Liver (tissue), 9 donors: ENCODE data around the gene FASTKD2. TPM values are rescaled to one million over a fixed set of nuclear protein-coding genes. Genes with fewer than 3 reads are reported as not detected.

ENCODE experiments used
- DNase-seq: peaks from one replicate; pipeline ENCODE4 v3.0.0-alpha.2; 2017; ENCODE audit warnings: low spot score
- H3K27ac ChIP-seq, 2 donors: one replicate each; pipeline ENCODE4 v1.7.0; 2013; ENCODE audit warnings: inconsistent platforms in 2 of 2, low read length in 2 of 2, control low read depth in 1 of 2, low read depth in 1 of 2, mild to moderate bottlenecking in 1 of 2
- H3K27me3 ChIP-seq, 4 donors: one replicate each; pipeline versions ENCODE4 v1.6.1 to v1.7.0; 2013; ENCODE audit warnings: low read length in 3 of 4, inconsistent platforms in 1 of 4, mild to moderate bottlenecking in 1 of 4, moderate library complexity in 1 of 4; ENCODE audit not compliant: control insufficient read depth in 4 of 4, insufficient read depth in 4 of 4
- H3K36me3 ChIP-seq, 4 donors: one replicate each; pipeline versions ENCODE4 v1.6.1 to v1.7.0; 2013; ENCODE audit warnings: low read length in 3 of 4, mild to moderate bottlenecking in 3 of 4, low read depth in 1 of 4, moderate library complexity in 1 of 4; ENCODE audit not compliant: control insufficient read depth in 4 of 4, insufficient read depth in 3 of 4
- H3K4me1 ChIP-seq, 4 donors: one replicate each; pipeline versions ENCODE4 v1.6.1 to v1.7.0; 2013; ENCODE audit warnings: low read length in 3 of 4, mild to moderate bottlenecking in 3 of 4, moderate library complexity in 1 of 4; ENCODE audit not compliant: control insufficient read depth in 4 of 4, insufficient read depth in 4 of 4
- H3K4me3 ChIP-seq, 3 donors: one replicate each; pipeline versions ENCODE4 v1.6.1 to v1.7.0; 2013; ENCODE audit warnings: low read length in 3 of 3, control low read depth in 1 of 3, low read depth in 1 of 3, mild to moderate bottlenecking in 1 of 3
- H3K9ac ChIP-seq, 2 donors: one replicate each; pipeline ENCODE4 v1.7.0; 2013; ENCODE audit warnings: low read length in 2 of 2, mild to moderate bottlenecking in 2 of 2, moderate library complexity in 2 of 2, control low read depth in 1 of 2, low read depth in 1 of 2
- H3K9me3 ChIP-seq, 4 donors: one replicate each; pipeline versions ENCODE4 v1.6.1 to v1.7.0; 2013; ENCODE audit warnings: low read length in 3 of 4; ENCODE audit not compliant: control insufficient read depth in 4 of 4
- CTCF ChIP-seq: fragments of 150-350 bp; IDR thresholded peaks from 2 replicates; pipeline ENCODE4 v1.5.1; 2017; ENCODE audit warnings: improper control_type of control experiment, low read depth, low read length; ENCODE audit not compliant: missing input control
- EGR1 ChIP-seq, 2 donors: IDR thresholded peaks; 2 replicates each; pipeline ENCODE4 v1.6.1; 2016 to 2018; ENCODE audit warnings: antibody characterized with exemption in 2 of 2, low read depth in 2 of 2
- FOXA1 ChIP-seq: IDR thresholded peaks from 2 replicates; pipeline ENCODE4 v1.6.1; 2016; ENCODE audit warnings: antibody characterized with exemption
- FOXA2 ChIP-seq: IDR thresholded peaks from 2 replicates; pipeline ENCODE4 v1.6.1; 2016; ENCODE audit warnings: antibody characterized with exemption
- GABPA ChIP-seq, 2 donors: IDR thresholded peaks in 1 of 2; conservative IDR thresholded peaks in 1 of 2; 2 replicates each; pipeline ENCODE4 v1.6.1; 2016; ENCODE audit warnings: antibody characterized with exemption in 2 of 2, mild to moderate bottlenecking in 1 of 2, moderate library complexity in 1 of 2
- HNF4A ChIP-seq, 2 donors: conservative IDR thresholded peaks; 2 replicates each; pipeline ENCODE4 v1.6.1; 2016; ENCODE audit warnings: antibody characterized with exemption in 2 of 2, mild to moderate bottlenecking in 2 of 2
- HNF4G ChIP-seq: IDR thresholded peaks from 2 replicates; pipeline ENCODE4 v1.6.1; 2016; ENCODE audit warnings: antibody characterized with exemption
- JUND ChIP-seq, 2 donors: IDR thresholded peaks; 2 replicates each; pipeline ENCODE4 v1.6.1; 2016; ENCODE audit warnings: antibody characterized with exemption in 2 of 2
- MAX ChIP-seq: IDR thresholded peaks from 2 replicates; pipeline ENCODE4 v1.6.1; 2016; ENCODE audit warnings: antibody characterized with exemption
- NR2F2 ChIP-seq: IDR thresholded peaks from 2 replicates; pipeline ENCODE4 v1.6.1; 2016; ENCODE audit warnings: antibody characterized with exemption
- RAD21 ChIP-seq, 2 donors: IDR thresholded peaks; 2 replicates each; pipeline ENCODE4 v1.6.1; 2016; ENCODE audit warnings: antibody characterized with exemption in 2 of 2, mild to moderate bottlenecking in 2 of 2
- REST ChIP-seq: IDR thresholded peaks from 2 replicates; pipeline ENCODE4 v1.6.1; 2016; ENCODE audit warnings: antibody characterized with exemption, mild to moderate bottlenecking
- RXRA ChIP-seq, 2 donors: IDR thresholded peaks; 2 replicates each; pipeline ENCODE4 v1.6.1; 2017 to 2018; ENCODE audit warnings: antibody characterized with exemption in 2 of 2, mild to moderate bottlenecking in 1 of 2
- SP1 ChIP-seq: IDR thresholded peaks from 2 replicates; pipeline ENCODE4 v1.6.1; 2018; ENCODE audit warnings: antibody characterized with exemption, mild to moderate bottlenecking
- YY1 ChIP-seq: IDR thresholded peaks from 2 replicates; pipeline ENCODE4 v1.6.1; 2016; ENCODE audit warnings: antibody characterized with exemption, mild to moderate bottlenecking
- ZBTB33 ChIP-seq: IDR thresholded peaks from 2 replicates; pipeline ENCODE4 v1.6.1; 2016; ENCODE audit warnings: antibody characterized with exemption
- WGBS: extraction: QIAGEN DNeasy Blood & Tissue Kit; methylation state at CpG from one replicate; pipeline ENCODE4 v1.1.7; 2013; 5-methylcytosine and 5-hydroxymethylcytosine counted together
- polyA plus RNA-seq, 2 donors: library from polyadenylated mRNA; stranded (reverse) in 1 of 2; unstranded in 1 of 2; fragments of 200-250 nt in 1 of 2; fragments of >200 nt in 1 of 2; fragmentation: Nextera tagmentation in 1 of 2; extraction: Ambion mirVana in 1 of 2; gene quantifications; one replicate each; pipeline versions ENCODE4 v1.2.1 to v1.2.3, GENCODE V29; 2013 to 2015
- total RNA-seq, 2 donors: library from RNA; depleted of rRNA; stranded (reverse); fragments of >200 nt; gene quantifications; one replicate each; pipeline ENCODE4 v1.2.3, GENCODE V29; 2014
- donor health status: healthy.
- donor health status: healthy.
- donor health status: healthy.
- donor health status: healthy.
- donor health status: healthy.

FASTKD2 gene
- total and polyA plus RNA-seq, 4 donors = 12.5 to 36.3 (median 15.0) TPM

GRCh38 chr2:206797376-206797775 lies 32.0 kb downstream of the FASTKD2 start:
- Histone ChIP-seq H3K9ac (no peak overlapping the region), H3K27me3 (no peaks in the 10 kb centered on the region), H3K4me3 (no peak overlapping the region), H3K4me1 (peaks cover 0 to 2% (median under 1%) of the 10 kb centered on the region in 4 donors), H3K27ac (no peak overlapping the region), H3K36me3 (peaks cover 5 to 10% (median 8%) of the 10 kb centered on the region in 4 donors), H3K9me3 (no peaks in the 10 kb centered on the region)
- TF ChIP-seq REST (no peak), HNF4G (no peak), RXRA (IDR thresholded peaks at IDR 0.05) (no peak), HNF4A (conservative IDR thresholded peaks at IDR 0.05) (no peak), JUND (IDR thresholded peaks at IDR 0.05) (no peak), GABPA (IDR thresholded peaks at IDR 0.05 in 1 of 2, conservative IDR thresholded peaks at IDR 0.05 in 1 of 2) (no peak), ZBTB33 (no peak), SP1 (no peak), FOXA1 (no peak), RAD21 (IDR thresholded peaks at IDR 0.05) (no peak), EGR1 (IDR thresholded peaks at IDR 0.05; ENCODE audit: low read depth in 2 of 2) (no peak), NR2F2 (no peak), YY1 (no peak), CTCF (no peak)
- no peak for DNase-seq
- 70% methylated on average over 4 of the region's 4 CpGs for WGBS

- H3K9me3 ChIP-seq = no peaks in the 10 kb centered on the region
- no peak overlapping the region for H3K27ac ChIP-seq
- no peak overlapping the region for H3K9ac ChIP-seq
- H3K36me3 ChIP-seq = peaks cover 3 to 10% (median 7%) of the 10 kb centered on the region in 4 donors
- peaks cover 0 to 2% (median under 1%) of the 10 kb centered on the region in 4 donors for H3K4me1 ChIP-seq
- 88% methylated on average over 5 of the region's 5 CpGs for WGBS
- H3K27me3 ChIP-seq = no peaks in the 10 kb centered on the region
- H3K4me3 ChIP-seq = no peak overlapping the region
- no peak for DNase-seq
- TF ChIP-seq RXRA (IDR thresholded peaks at IDR 0.05) (no peak), EGR1 (IDR thresholded peaks at IDR 0.05; ENCODE audit: low read depth in 2 of 2) (no peak), SP1 (no peak), NR2F2 (no peak), ZBTB33 (no peak), JUND (IDR thresholded peaks at IDR 0.05) (no peak), HNF4A (conservative IDR thresholded peaks at IDR 0.05) (no peak), MAX (no peak), RAD21 (IDR thresholded peaks at IDR 0.05) (no peak), FOXA2 (no peak), YY1 (no peak), CTCF (no peak), HNF4G (no peak), GABPA (IDR thresholded peaks at IDR 0.05 in 1 of 2, conservative IDR thresholded peaks at IDR 0.05 in 1 of 2) (no peak)
Measured at GRCh38 chr2:206798000-206798399, 32.6 kb downstream of the FASTKD2 start.
